Psoas muscle (tissue), 8 donors: Measurements from ENCODE around the gene LRRC9. TPM values are rescaled to one million over a fixed set of nuclear protein-coding genes. Genes with fewer than 3 reads are reported as not detected.
"Not testable (repeated sequence)": the region's sequence is repeated elsewhere in the genome, so short reads cannot be mapped to it uniquely, and the experiment has no call there.

ENCODE experiments used
- ATAC-seq, 4 donors: fragments of 200-7000 bp; cut with Tn5 transposase; one replicate each; pipeline ENCODE4 v1.9.1; 2020; ENCODE audit warnings: moderate library complexity in 3 of 4, mild to moderate bottlenecking in 2 of 4
- DNase-seq, 2 donors: peaks; one replicate each; pipeline ENCODE4 v3.0.0-alpha.2; 2020
- H3K27ac ChIP-seq: fragments of 200-600 bp; one replicate; pipeline ENCODE4 v1.8.0; 2022
- H3K27me3 ChIP-seq, 3 donors: fragments of 200-600 bp in 1 of 3; one replicate each; pipeline versions ENCODE4 v1.6.1 to v1.8.0; 2013 to 2022; ENCODE audit warnings: low read length in 2 of 3, mild to moderate bottlenecking in 2 of 3, moderate library complexity in 1 of 3; ENCODE audit not compliant: insufficient read depth in 3 of 3
- H3K36me3 ChIP-seq, 2 donors: fragments of 200-600 bp in 1 of 2; one replicate each; pipeline versions ENCODE4 v1.6.1 to v1.8.0; 2013 to 2022; ENCODE audit warnings: low read depth in 1 of 2, mild to moderate bottlenecking in 1 of 2, moderate library complexity in 1 of 2; ENCODE audit not compliant: insufficient read depth in 1 of 2
- H3K4me1 ChIP-seq: fragments of 200-600 bp; one replicate; pipeline ENCODE4 v1.8.0; 2022
- H3K4me3 ChIP-seq: fragments of 200-600 bp; one replicate; pipeline ENCODE4 v1.8.0; 2022; ENCODE audit warnings: mild to moderate bottlenecking
- H3K9me3 ChIP-seq: fragments of 200-600 bp; one replicate; pipeline ENCODE4 v1.8.0; 2022
- WGBS, 3 donors: extraction: QIAGEN DNeasy Blood & Tissue Kit; methylation state at CpG; one replicate each; pipeline versions ENCODE4 v1.1.6 to v1.1.7; 2013; 5-methylcytosine and 5-hydroxymethylcytosine counted together
- intact Hi-C, 2 donors: fragments of 100-400 bp; cut with DNase I; formaldehyde crosslinking; loops; one replicate each; pipeline versions ENCODE4 v1.11.0 to v1.14.2; 2022
- polyA plus RNA-seq, 3 donors: library from polyadenylated mRNA; stranded (reverse); fragments of 200-250 nt; gene quantifications; one replicate each; pipeline ENCODE4 v1.2.3, GENCODE V29; 2013
- total RNA-seq, 4 donors: library from RNA; stranded (reverse); fragmentation: NEBNext Ultra II Directional in 2 of 4; extraction: Animal tissue kit (Norgen Biotek cat#: 25700) in 2 of 4; gene quantifications; one replicate each; pipeline versions ENCODE4 v1.2.1 to v1.2.4, GENCODE V29; 2021 to 2023
- TF ChIP-seq, protein P1 (sequence below): fragments of 200-600 bp; IDR thresholded peaks from one replicate; pipeline ENCODE4 v1.8.0; 2022; ENCODE audit warnings: antibody characterized with exemption
- donor health status: healthy with polysubstance abuse.
- donor health status: DM: no; HTN: no; CAD: no; lungs with moderate emphysema.
- donor health status: Bipolar disorder and iron deficiency.
- donor health status: healthy.
- donor health status: DM: yes; HTN: yes; CAD: no.
- donor health status: DM: no; HTN: no; CAD: no.
- donor health status: DM: no; HTN: no; CAD: no.
- donor health status: DM: yes; HTN: yes; CAD: no.

The LRRC9 gene
- total and polyA plus RNA-seq, 7 donors, result under 0.01 to 0.40 (median 0.12) TPM; not detected in 4

DNA sequence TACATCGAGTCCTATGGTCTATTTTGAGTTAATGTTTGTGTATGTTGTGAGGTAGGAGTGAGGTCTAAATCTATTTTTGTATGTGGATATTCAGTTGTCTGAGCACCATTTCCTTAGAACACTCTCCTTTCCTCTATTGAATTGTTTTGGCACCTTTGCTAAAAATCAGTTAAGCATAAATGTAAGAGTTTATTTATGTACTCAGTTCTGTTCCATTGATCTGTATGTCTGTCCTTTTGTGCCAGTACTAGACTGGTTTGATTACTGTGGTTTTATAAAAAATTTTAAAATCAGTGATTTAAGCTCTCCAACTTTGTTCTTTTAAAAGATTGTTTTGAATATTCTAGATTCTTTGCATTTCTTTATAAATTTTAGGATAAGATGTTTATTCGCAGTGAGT lies 101.7 kb downstream of the LRRC9 start:
- no peaks in the 10 kb centered on the region for H3K27me3 ChIP-seq
- 65 to 80% (median 70%) methylated on average over 2 of the region's 2 CpGs for WGBS, 3 donors
- no peak for DNase-seq
- no peaks in the 10 kb centered on the region for H3K9me3 ChIP-seq
- H3K27ac ChIP-seq, result no peak overlapping the region
- intact Hi-C loops, result no loop called here
- no peak for ATAC-seq
- no peak overlapping the region for H3K4me3 ChIP-seq
- no peaks in the 10 kb centered on the region for H3K4me1 ChIP-seq
- no peaks in the 10 kb centered on the region for H3K36me3 ChIP-seq
- TF ChIP-seq, protein P1, sequence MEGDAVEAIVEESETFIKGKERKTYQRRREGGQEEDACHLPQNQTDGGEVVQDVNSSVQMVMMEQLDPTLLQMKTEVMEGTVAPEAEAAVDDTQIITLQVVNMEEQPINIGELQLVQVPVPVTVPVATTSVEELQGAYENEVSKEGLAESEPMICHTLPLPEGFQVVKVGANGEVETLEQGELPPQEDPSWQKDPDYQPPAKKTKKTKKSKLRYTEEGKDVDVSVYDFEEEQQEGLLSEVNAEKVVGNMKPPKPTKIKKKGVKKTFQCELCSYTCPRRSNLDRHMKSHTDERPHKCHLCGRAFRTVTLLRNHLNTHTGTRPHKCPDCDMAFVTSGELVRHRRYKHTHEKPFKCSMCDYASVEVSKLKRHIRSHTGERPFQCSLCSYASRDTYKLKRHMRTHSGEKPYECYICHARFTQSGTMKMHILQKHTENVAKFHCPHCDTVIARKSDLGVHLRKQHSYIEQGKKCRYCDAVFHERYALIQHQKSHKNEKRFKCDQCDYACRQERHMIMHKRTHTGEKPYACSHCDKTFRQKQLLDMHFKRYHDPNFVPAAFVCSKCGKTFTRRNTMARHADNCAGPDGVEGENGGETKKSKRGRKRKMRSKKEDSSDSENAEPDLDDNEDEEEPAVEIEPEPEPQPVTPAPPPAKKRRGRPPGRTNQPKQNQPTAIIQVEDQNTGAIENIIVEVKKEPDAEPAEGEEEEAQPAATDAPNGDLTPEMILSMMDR, result no peak

DNA sequence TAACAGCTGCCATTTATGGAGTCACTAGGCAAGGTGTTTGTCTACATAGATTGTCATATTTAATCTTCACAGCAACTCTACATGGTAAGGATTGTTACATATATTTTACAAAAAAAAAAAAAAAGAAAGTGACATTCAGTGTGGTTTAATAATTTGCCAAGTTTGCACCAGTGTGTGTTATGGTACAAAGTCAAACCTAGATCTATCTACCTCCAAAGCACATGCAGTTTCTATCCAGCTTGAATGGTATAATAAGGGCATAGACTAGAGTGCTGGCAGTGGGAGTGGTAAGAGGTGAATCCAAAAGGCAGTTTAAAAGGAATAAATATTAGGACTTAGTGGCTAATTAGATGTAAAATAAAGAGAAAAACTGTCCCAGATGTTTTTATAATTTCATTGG lies 105.6 kb downstream of the LRRC9 start:
- intact Hi-C loops, result no loop called here
- TF ChIP-seq, protein P1, result no peak
- DNase-seq (no peak), ATAC-seq (no peak)
- Histone ChIP-seq H3K9me3 (no peaks in the 10 kb centered on the region), H3K4me3 (no peak overlapping the region), H3K27me3 (no peaks in the 10 kb centered on the region), H3K27ac (no peak overlapping the region), H3K36me3 (no peaks in the 10 kb centered on the region), H3K4me1 (no peaks in the 10 kb centered on the region)

- H3K36me3 ChIP-seq, result no peaks in the 10 kb centered on the region
- H3K4me1 ChIP-seq, result no peaks in the 10 kb centered on the region
- intact Hi-C loops, result no loop called here
- peaks cover 4% of the 10 kb centered on the region for H3K9me3 ChIP-seq
- H3K4me3 ChIP-seq, result no peak overlapping the region
- H3K27ac ChIP-seq, result no peak overlapping the region
- TF ChIP-seq, protein P1, result no peak
- DNase-seq (no peak), ATAC-seq (no peak)
- WGBS, 3 donors, result 88 to 93% (median 88%) methylated on average over 1 of the region's 1 CpG
- H3K27me3 ChIP-seq, result no peaks in the 10 kb centered on the region
These were observed 115.2 kb downstream of the LRRC9 start for GRCh38 chr14:60035177-60035576.

GRCh38 chr14:60047976-60048375 lies 128.0 kb downstream of the LRRC9 start:
- WGBS, 3 donors, result 50 to 71% (median 63%) methylated on average over 1 of the region's 1 CpG

GRCh38 chr14:60051721-60052221 lies 131.8 kb downstream of the LRRC9 start:
- intact Hi-C loops, result loop anchor here in 1 of 2 donors (10.0 kb wide), 1 partner anchor 87 kb away; no protein-coding TSS in a partner anchor
- WGBS, 3 donors, result 34 to 70% (median 50%) methylated on average over 3 of the region's 3 CpGs
- Histone ChIP-seq H3K36me3 (no peaks in the 10 kb centered on the region), H3K4me1 (no peaks in the 10 kb centered on the region), H3K27me3 (no peaks in the 10 kb centered on the region), H3K27ac (no peak overlapping the region), H3K9me3 (no peaks in the 10 kb centered on the region), H3K4me3 (no peak overlapping the region)
- no peak for DNase-seq
- TF ChIP-seq, protein P1, result no peak
- no peak for ATAC-seq

More at GRCh38 chr14:60047976-60048375, 128.0 kb downstream of the LRRC9 start:
- ATAC-seq, DNase-seq, intact Hi-C loops, H3K4me1 ChIP-seq, H3K4me3 ChIP-seq, H3K36me3 ChIP-seq, H3K27ac ChIP-seq, H3K9me3 ChIP-seq, H3K27me3 ChIP-seq: not testable (repeated sequence)
